Activated naive CD8-positive, alpha-beta T cell treated with anti-CD3 and anti-CD28 coated beads for 36 hours (primary cell): ENCODE measurements around the gene ACTC1. TPM values are rescaled to one million over a fixed set of nuclear protein-coding genes. Genes with fewer than 3 reads are reported as not detected.

ENCODE experiments used
- DNase-seq: peaks from one replicate; pipeline ENCODE4 v3.0.0; 2021
- H3K27ac Mint-ChIP-seq: one replicate; pipeline ENCODE4 v1.8.0; 2022; ENCODE audit warnings: mild to moderate bottlenecking, moderate library complexity, mixed read lengths
- H3K27me3 Mint-ChIP-seq: one replicate; pipeline ENCODE4 v1.8.0; 2022; ENCODE audit warnings: mild to moderate bottlenecking, mixed read lengths
- H3K36me3 Mint-ChIP-seq: one replicate; pipeline ENCODE4 v1.8.0; 2021; ENCODE audit warnings: mild to moderate bottlenecking, mixed read lengths
- H3K4me1 Mint-ChIP-seq: one replicate; pipeline ENCODE4 v1.8.0; 2021; ENCODE audit warnings: mixed read lengths
- H3K4me3 Mint-ChIP-seq: one replicate; pipeline ENCODE4 v1.8.0; 2022; ENCODE audit warnings: mild to moderate bottlenecking, moderate library complexity, mixed read lengths
- H3K9me3 Mint-ChIP-seq: one replicate; pipeline ENCODE4 v1.8.0; 2022; ENCODE audit warnings: mixed read lengths
- total RNA-seq, 2 experiments: library from RNA; stranded (reverse); gene quantifications; one replicate each; pipeline ENCODE4 v1.2.3, GENCODE V29; 2021

ACTC1 gene
- total RNA-seq, 2 experiments from 2014 or later, result not detected

- peaks cover 19% of the 10 kb centered on the region for H3K27me3 Mint-ChIP-seq
- DNase-seq, result no peak
- no peak overlapping the region for H3K4me3 Mint-ChIP-seq
- H3K9me3 Mint-ChIP-seq, result peaks cover 5% of the 10 kb centered on the region
- H3K27ac Mint-ChIP-seq, result no peak overlapping the region
- no peaks in the 10 kb centered on the region for H3K36me3 Mint-ChIP-seq
- H3K4me1 Mint-ChIP-seq, result no peaks in the 10 kb centered on the region
These were observed 9.1 kb downstream of the ACTC1 start for GRCh38 chr15:34786206-34786605.

- peaks cover 15% of the 10 kb centered on the region for H3K27me3 Mint-ChIP-seq
- no peak overlapping the region for H3K4me3 Mint-ChIP-seq
- H3K9me3 Mint-ChIP-seq, result peaks cover 12% of the 10 kb centered on the region
- DNase-seq, result no peak
- no peaks in the 10 kb centered on the region for H3K4me1 Mint-ChIP-seq
- no peaks in the 10 kb centered on the region for H3K36me3 Mint-ChIP-seq
- no peak overlapping the region for H3K27ac Mint-ChIP-seq
These were observed 11.4 kb downstream of the ACTC1 start for GRCh38 chr15:34783991-34784390.

- no peaks in the 10 kb centered on the region for H3K36me3 Mint-ChIP-seq
- no peak overlapping the region for H3K4me3 Mint-ChIP-seq
- H3K27me3 Mint-ChIP-seq, result peaks cover 15% of the 10 kb centered on the region
- no peak overlapping the region for H3K27ac Mint-ChIP-seq
- peaks cover 12% of the 10 kb centered on the region for H3K9me3 Mint-ChIP-seq
- no peak for DNase-seq
- no peaks in the 10 kb centered on the region for H3K4me1 Mint-ChIP-seq
These were observed 11.9 kb downstream of the ACTC1 start for GRCh38 chr15:34783431-34783830.

- Mint-ChIP-seq H3K36me3 (no peaks in the 10 kb centered on the region), H3K9me3 (peaks cover 12% of the 10 kb centered on the region), H3K4me3 (no peak overlapping the region), H3K27ac (no peak overlapping the region), H3K4me1 (no peaks in the 10 kb centered on the region), H3K27me3 (peaks cover 15% of the 10 kb centered on the region)
- no peak for DNase-seq
These were observed 12.4 kb downstream of the ACTC1 start for GRCh38 chr15:34782901-34783300.

- peaks cover 15% of the 10 kb centered on the region for H3K27me3 Mint-ChIP-seq
- DNase-seq, result no peak
- H3K27ac Mint-ChIP-seq, result no peak overlapping the region
- H3K4me3 Mint-ChIP-seq, result no peak overlapping the region
- peaks cover 12% of the 10 kb centered on the region for H3K9me3 Mint-ChIP-seq
- H3K36me3 Mint-ChIP-seq, result no peaks in the 10 kb centered on the region
- H3K4me1 Mint-ChIP-seq, result no peaks in the 10 kb centered on the region
These were observed 14.6 kb downstream of the ACTC1 start for GRCh38 chr15:34780725-34781124.

GRCh38 chr15:34776606-34777105 lies 18.7 kb downstream of the ACTC1 start:
- H3K9me3 Mint-ChIP-seq, result peaks cover 10% of the 10 kb centered on the region
- peaks cover 15% of the 10 kb centered on the region for H3K27me3 Mint-ChIP-seq
- no peaks in the 10 kb centered on the region for H3K36me3 Mint-ChIP-seq
- no peak for DNase-seq
- no peak overlapping the region for H3K27ac Mint-ChIP-seq
- no peak overlapping the region for H3K4me3 Mint-ChIP-seq
- H3K4me1 Mint-ChIP-seq, result no peaks in the 10 kb centered on the region

GRCh38 chr15:34773917-34774316 lies 21.4 kb downstream of the ACTC1 start:
- DNase-seq, result no peak
- H3K27ac Mint-ChIP-seq, result no peak overlapping the region
- no peaks in the 10 kb centered on the region for H3K36me3 Mint-ChIP-seq
- H3K9me3 Mint-ChIP-seq, result no peaks in the 10 kb centered on the region
- H3K27me3 Mint-ChIP-seq, result peaks cover 22% of the 10 kb centered on the region
- no peaks in the 10 kb centered on the region for H3K4me1 Mint-ChIP-seq
- H3K4me3 Mint-ChIP-seq, result no peak overlapping the region

- Mint-ChIP-seq H3K36me3 (no peaks in the 10 kb centered on the region), H3K9me3 (no peaks in the 10 kb centered on the region), H3K4me1 (no peaks in the 10 kb centered on the region), H3K27ac (no peak overlapping the region), H3K4me3 (no peak overlapping the region), H3K27me3 (peaks cover 22% of the 10 kb centered on the region)
- no peak for DNase-seq
These were observed 22.3 kb downstream of the ACTC1 start for GRCh38 chr15:34773013-34773412.

- DNase-seq, result no peak
These were observed 23.0 kb downstream of the ACTC1 start for GRCh38 chr15:34772312-34772711.

GRCh38 chr15:34769711-34770110 lies 25.6 kb downstream of the ACTC1 start:
- H3K9me3 Mint-ChIP-seq, result no peaks in the 10 kb centered on the region
- H3K27ac Mint-ChIP-seq, result no peak overlapping the region
- no peak overlapping the region for H3K4me3 Mint-ChIP-seq
- no peak for DNase-seq
- H3K4me1 Mint-ChIP-seq, result no peaks in the 10 kb centered on the region
- no peaks in the 10 kb centered on the region for H3K36me3 Mint-ChIP-seq
- peaks cover 18% of the 10 kb centered on the region for H3K27me3 Mint-ChIP-seq

More at GRCh38 chr15:34772312-34772711, 23.0 kb downstream of the ACTC1 start:
- Mint-ChIP-seq H3K27me3 (peaks cover 22% of the 10 kb centered on the region), H3K4me3 (no peak overlapping the region), H3K36me3 (no peaks in the 10 kb centered on the region), H3K27ac (no peak overlapping the region), H3K4me1 (no peaks in the 10 kb centered on the region), H3K9me3 (no peaks in the 10 kb centered on the region)

- Mint-ChIP-seq H3K9me3 (no peaks in the 10 kb centered on the region), H3K4me3 (no peak overlapping the region), H3K27ac (no peak overlapping the region), H3K27me3 (peaks cover 14% of the 10 kb centered on the region), H3K36me3 (no peaks in the 10 kb centered on the region), H3K4me1 (no peaks in the 10 kb centered on the region)
- no peak for DNase-seq
These were observed 26.8 kb downstream of the ACTC1 start for GRCh38 chr15:34768530-34768929.

- H3K27ac Mint-ChIP-seq, result no peak overlapping the region
- no peaks in the 10 kb centered on the region for H3K36me3 Mint-ChIP-seq
- peaks cover 7% of the 10 kb centered on the region for H3K27me3 Mint-ChIP-seq
- DNase-seq, result no peak
- H3K4me3 Mint-ChIP-seq, result no peak overlapping the region
- H3K9me3 Mint-ChIP-seq, result no peaks in the 10 kb centered on the region
- H3K4me1 Mint-ChIP-seq, result no peaks in the 10 kb centered on the region
These were observed 29.6 kb downstream of the ACTC1 start for GRCh38 chr15:34765741-34766140.

GRCh38 chr15:34760909-34761308 lies 34.4 kb downstream of the ACTC1 start:
- H3K9me3 Mint-ChIP-seq, result no peaks in the 10 kb centered on the region
- H3K27ac Mint-ChIP-seq, result no peak overlapping the region
- no peaks in the 10 kb centered on the region for H3K36me3 Mint-ChIP-seq
- H3K4me1 Mint-ChIP-seq, result no peaks in the 10 kb centered on the region
- no peak overlapping the region for H3K4me3 Mint-ChIP-seq
- H3K27me3 Mint-ChIP-seq, result peaks cover 32% of the 10 kb centered on the region
- DNase-seq, result no peak

- Mint-ChIP-seq H3K27ac (no peak overlapping the region), H3K4me1 (no peaks in the 10 kb centered on the region), H3K9me3 (no peaks in the 10 kb centered on the region), H3K27me3 (peaks cover 41% of the 10 kb centered on the region), H3K4me3 (no peak overlapping the region), H3K36me3 (no peaks in the 10 kb centered on the region)
- no peak for DNase-seq
These were observed 35.4 kb downstream of the ACTC1 start for GRCh38 chr15:34759992-34760391.

GRCh38 chr15:34759347-34759746 lies 36.0 kb downstream of the ACTC1 start:
- H3K36me3 Mint-ChIP-seq, result no peaks in the 10 kb centered on the region
- no peaks in the 10 kb centered on the region for H3K4me1 Mint-ChIP-seq

GRCh38 chr15:34757262-34757661 lies 38.1 kb downstream of the ACTC1 start:
- H3K36me3 Mint-ChIP-seq, result no peaks in the 10 kb centered on the region
- H3K9me3 Mint-ChIP-seq, result no peaks in the 10 kb centered on the region
- H3K4me1 Mint-ChIP-seq, result no peaks in the 10 kb centered on the region
- H3K27ac Mint-ChIP-seq, result no peak overlapping the region
- DNase-seq, result no peak
- H3K4me3 Mint-ChIP-seq, result no peak overlapping the region
- peaks cover 59% of the 10 kb centered on the region for H3K27me3 Mint-ChIP-seq

More at GRCh38 chr15:34759347-34759746, 36.0 kb downstream of the ACTC1 start:
- H3K27me3 Mint-ChIP-seq, result peaks cover 41% of the 10 kb centered on the region
- H3K9me3 Mint-ChIP-seq, result no peaks in the 10 kb centered on the region
- H3K27ac Mint-ChIP-seq, result no peak overlapping the region
- no peak overlapping the region for H3K4me3 Mint-ChIP-seq
- DNase-seq, result no peak

- peaks cover 65% of the 10 kb centered on the region for H3K27me3 Mint-ChIP-seq
- no peaks in the 10 kb centered on the region for H3K4me1 Mint-ChIP-seq
- no peak overlapping the region for H3K27ac Mint-ChIP-seq
- H3K36me3 Mint-ChIP-seq, result no peaks in the 10 kb centered on the region
- H3K4me3 Mint-ChIP-seq, result no peak overlapping the region
- DNase-seq, result no peak
- no peaks in the 10 kb centered on the region for H3K9me3 Mint-ChIP-seq
These were observed 40.0 kb downstream of the ACTC1 start for GRCh38 chr15:34755419-34755773.
